WTC11 (cell line): ENCODE measurements around the gene CISD3. TPM values are rescaled to one million over a fixed set of nuclear protein-coding genes. Genes with fewer than 3 reads are reported as not detected.

Experiments
- ATAC-seq: fragments of 200-7000 bp; cut with Tn5 transposase; 2 replicates; pipeline ENCODE4 v1.10.0; 2021; ENCODE audit warnings: mild to moderate bottlenecking, moderate library complexity
- CTCF ChIA-PET: fragments of 300-600 bp; sonication (Branson Sonifier 250); formaldehyde crosslinking; loops from one replicate; lab custom pipeline; 2021; ENCODE audit warnings: antibody characterized with exemption; lab: Charles Lee
- POLR2A ChIA-PET: fragments of 350-600 bp; sonication (Branson Sonifier 250); formaldehyde crosslinking; loops from one replicate; lab custom pipeline; 2021; ENCODE audit warnings: antibody characterized with exemption; lab: Charles Lee
- DNase-seq: peaks from one replicate; pipeline ENCODE4 v3.0.0; 2021; ENCODE audit warnings: low spot score
- H3K27ac Mint-ChIP-seq: 2 replicates; pipeline ENCODE4 v1.8.0; 2021; ENCODE audit warnings: mixed read lengths
- H3K27me3 Mint-ChIP-seq: 2 replicates; pipeline ENCODE4 v1.8.0; 2021; ENCODE audit warnings: low read depth, mild to moderate bottlenecking, moderate library complexity, mixed read lengths
- H3K36me3 Mint-ChIP-seq: 2 replicates; pipeline ENCODE4 v1.8.0; 2021; ENCODE audit warnings: mixed read lengths
- H3K4me1 Mint-ChIP-seq: 2 replicates; pipeline ENCODE4 v1.8.0; 2022; ENCODE audit warnings: mixed read lengths
- H3K4me3 Mint-ChIP-seq: 2 replicates; pipeline ENCODE4 v1.8.0; 2021; ENCODE audit warnings: mild to moderate bottlenecking, moderate library complexity, mixed read lengths
- H3K9me3 Mint-ChIP-seq: 2 replicates; pipeline ENCODE4 v1.8.0; 2021; ENCODE audit warnings: mixed read lengths
- E2F4 ChIP-seq: sonication (generic); formaldehyde crosslinking; IDR thresholded peaks from 2 replicates; pipeline ENCODE4 v1.8.1; 2022; ENCODE audit warnings: low read depth, mild to moderate bottlenecking, moderate library complexity, missing genetic modification reagents, borderline replicate concordance
- EMX1 ChIP-seq: fragments of 250-450 bp; sonication (Bioruptor Pico); IDR thresholded peaks from 2 replicates; pipeline ENCODE4 v1.8.0; 2021; ENCODE audit warnings: mild to moderate bottlenecking
- ERG ChIP-seq: fragments of 250-450 bp; sonication (Bioruptor Pico); IDR thresholded peaks from 2 replicates; pipeline ENCODE4 v1.8.0; 2021; ENCODE audit warnings: mild to moderate bottlenecking
- ESRRA ChIP-seq: sonication (generic); formaldehyde crosslinking; IDR thresholded peaks from 2 replicates; pipeline ENCODE4 v1.8.1; 2022; ENCODE audit warnings: mild to moderate bottlenecking, missing genetic modification reagents, borderline replicate concordance
- GABPB1 ChIP-seq: sonication (generic); formaldehyde crosslinking; IDR thresholded peaks from 2 replicates; pipeline ENCODE4 v1.8.1; 2023; ENCODE audit warnings: mild to moderate bottlenecking, missing genetic modification reagents
- JAZF1 ChIP-seq: fragments of 250-450 bp; sonication (Bioruptor Pico); IDR thresholded peaks from 2 replicates; pipeline ENCODE4 v1.9.0; 2021; ENCODE audit warnings: moderate library complexity, mild to moderate bottlenecking, inconsistent platforms
- MXD4 ChIP-seq: fragments of 250-450 bp; sonication (Bioruptor Pico); IDR thresholded peaks from 2 replicates; pipeline ENCODE4 v1.8.0; 2021; ENCODE audit warnings: mild to moderate bottlenecking, moderate library complexity, borderline replicate concordance
- MYBL2 ChIP-seq: sonication (generic); formaldehyde crosslinking; IDR thresholded peaks from 2 replicates; pipeline ENCODE4 v1.8.1; 2023; ENCODE audit warnings: mild to moderate bottlenecking, moderate library complexity, missing genetic modification reagents
- NR1H2 ChIP-seq: sonication (generic); formaldehyde crosslinking; IDR thresholded peaks from 2 replicates; pipeline ENCODE4 v1.9.0; 2021; ENCODE audit warnings: mild to moderate bottlenecking, moderate library complexity, missing genetic modification reagents
- ZNF121 ChIP-seq: sonication (generic); formaldehyde crosslinking; IDR thresholded peaks from 2 replicates; pipeline ENCODE4 v1.8.0; 2023; ENCODE audit warnings: missing genetic modification reagents
- ZNF396 ChIP-seq: fragments of 250-450 bp; sonication (Bioruptor Pico); IDR thresholded peaks from 2 replicates; pipeline ENCODE4 v1.8.0; 2021; ENCODE audit warnings: mild to moderate bottlenecking, moderate library complexity, borderline replicate concordance
- ZNF512 ChIP-seq: sonication (generic); formaldehyde crosslinking; IDR thresholded peaks from 2 replicates; pipeline ENCODE4 v1.8.1; 2022; ENCODE audit warnings: missing genetic modification reagents, borderline replicate concordance
- total RNA-seq: library from RNA; stranded (reverse); gene quantifications from 3 replicates; pipeline ENCODE4 v1.2.3, GENCODE V29; 2021
- TF ChIP-seq, protein P1 (sequence below): fragments of 250-450 bp; sonication (Bioruptor Pico); IDR thresholded peaks from 2 replicates; pipeline ENCODE4 v1.9.0; 2021; ENCODE audit warnings: mild to moderate bottlenecking, borderline replicate concordance
- TF ChIP-seq, protein P2 (sequence below): fragments of 250-450 bp; sonication (Bioruptor Pico); conservative IDR thresholded peaks from 2 replicates; pipeline ENCODE4 v1.9.0; 2021; ENCODE audit warnings: mild to moderate bottlenecking
- TF ChIP-seq, protein P3 (sequence below): sonication (generic); formaldehyde crosslinking; IDR thresholded peaks from 2 replicates; pipeline ENCODE4 v1.8.1; 2022; ENCODE audit warnings: mild to moderate bottlenecking, missing genetic modification reagents, moderate library complexity, borderline replicate concordance
- TF ChIP-seq, protein P4 (sequence below): sonication (generic); formaldehyde crosslinking; IDR thresholded peaks from 2 replicates; pipeline ENCODE4 v1.8.1; 2023; ENCODE audit warnings: mild to moderate bottlenecking, missing genetic modification reagents

Gene CISD3
- total RNA-seq, 1 experiment from 2014 or later: 12.1 TPM

GRCh38 chr17:38716368-38717005 is 13.7 kb upstream of the CISD3 start:
- ChIA-PET POLR2A (interaction anchor here (1.0 to 2.4 kb wide), 2 partner anchors 11 to 14 kb away, joined by 4 to 15 read pairs; partner anchors contain the start of genes CISD3 and MLLT6), CTCF (interaction anchor here (0.6 to 3.0 kb wide), 9 partner anchors 10 to 448 kb away, joined by 3 to 24 read pairs (median 9); partner anchors contain the start of gene CISD3)
- no peak for TF ChIP-seq MYBL2 (CRISPR knock-in tag)
- TF ChIP-seq GABPB1 (CRISPR knock-in tag): no peak
- no peak for TF ChIP-seq JAZF1 (CRISPR knock-in tag)
- TF ChIP-seq ESRRA (CRISPR knock-in tag): no peak
- TF ChIP-seq EMX1 (CRISPR knock-in tag): no peak
- no peak for TF ChIP-seq E2F4 (CRISPR knock-in tag)
- no peak for TF ChIP-seq NR1H2 (CRISPR knock-in tag)
- TF ChIP-seq MXD4: no peak
- TF ChIP-seq, protein P1, sequence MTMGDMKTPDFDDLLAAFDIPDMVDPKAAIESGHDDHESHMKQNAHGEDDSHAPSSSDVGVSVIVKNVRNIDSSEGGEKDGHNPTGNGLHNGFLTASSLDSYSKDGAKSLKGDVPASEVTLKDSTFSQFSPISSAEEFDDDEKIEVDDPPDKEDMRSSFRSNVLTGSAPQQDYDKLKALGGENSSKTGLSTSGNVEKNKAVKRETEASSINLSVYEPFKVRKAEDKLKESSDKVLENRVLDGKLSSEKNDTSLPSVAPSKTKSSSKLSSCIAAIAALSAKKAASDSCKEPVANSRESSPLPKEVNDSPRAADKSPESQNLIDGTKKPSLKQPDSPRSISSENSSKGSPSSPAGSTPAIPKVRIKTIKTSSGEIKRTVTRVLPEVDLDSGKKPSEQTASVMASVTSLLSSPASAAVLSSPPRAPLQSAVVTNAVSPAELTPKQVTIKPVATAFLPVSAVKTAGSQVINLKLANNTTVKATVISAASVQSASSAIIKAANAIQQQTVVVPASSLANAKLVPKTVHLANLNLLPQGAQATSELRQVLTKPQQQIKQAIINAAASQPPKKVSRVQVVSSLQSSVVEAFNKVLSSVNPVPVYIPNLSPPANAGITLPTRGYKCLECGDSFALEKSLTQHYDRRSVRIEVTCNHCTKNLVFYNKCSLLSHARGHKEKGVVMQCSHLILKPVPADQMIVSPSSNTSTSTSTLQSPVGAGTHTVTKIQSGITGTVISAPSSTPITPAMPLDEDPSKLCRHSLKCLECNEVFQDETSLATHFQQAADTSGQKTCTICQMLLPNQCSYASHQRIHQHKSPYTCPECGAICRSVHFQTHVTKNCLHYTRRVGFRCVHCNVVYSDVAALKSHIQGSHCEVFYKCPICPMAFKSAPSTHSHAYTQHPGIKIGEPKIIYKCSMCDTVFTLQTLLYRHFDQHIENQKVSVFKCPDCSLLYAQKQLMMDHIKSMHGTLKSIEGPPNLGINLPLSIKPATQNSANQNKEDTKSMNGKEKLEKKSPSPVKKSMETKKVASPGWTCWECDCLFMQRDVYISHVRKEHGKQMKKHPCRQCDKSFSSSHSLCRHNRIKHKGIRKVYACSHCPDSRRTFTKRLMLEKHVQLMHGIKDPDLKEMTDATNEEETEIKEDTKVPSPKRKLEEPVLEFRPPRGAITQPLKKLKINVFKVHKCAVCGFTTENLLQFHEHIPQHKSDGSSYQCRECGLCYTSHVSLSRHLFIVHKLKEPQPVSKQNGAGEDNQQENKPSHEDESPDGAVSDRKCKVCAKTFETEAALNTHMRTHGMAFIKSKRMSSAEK: no peak
- no peak for TF ChIP-seq ZNF121 (CRISPR knock-in tag)
- no peak for TF ChIP-seq ZNF512
- TF ChIP-seq ZNF396 (CRISPR knock-in tag): no peak
- no peak for TF ChIP-seq ERG (CRISPR knock-in tag)
- TF ChIP-seq, protein P2, sequence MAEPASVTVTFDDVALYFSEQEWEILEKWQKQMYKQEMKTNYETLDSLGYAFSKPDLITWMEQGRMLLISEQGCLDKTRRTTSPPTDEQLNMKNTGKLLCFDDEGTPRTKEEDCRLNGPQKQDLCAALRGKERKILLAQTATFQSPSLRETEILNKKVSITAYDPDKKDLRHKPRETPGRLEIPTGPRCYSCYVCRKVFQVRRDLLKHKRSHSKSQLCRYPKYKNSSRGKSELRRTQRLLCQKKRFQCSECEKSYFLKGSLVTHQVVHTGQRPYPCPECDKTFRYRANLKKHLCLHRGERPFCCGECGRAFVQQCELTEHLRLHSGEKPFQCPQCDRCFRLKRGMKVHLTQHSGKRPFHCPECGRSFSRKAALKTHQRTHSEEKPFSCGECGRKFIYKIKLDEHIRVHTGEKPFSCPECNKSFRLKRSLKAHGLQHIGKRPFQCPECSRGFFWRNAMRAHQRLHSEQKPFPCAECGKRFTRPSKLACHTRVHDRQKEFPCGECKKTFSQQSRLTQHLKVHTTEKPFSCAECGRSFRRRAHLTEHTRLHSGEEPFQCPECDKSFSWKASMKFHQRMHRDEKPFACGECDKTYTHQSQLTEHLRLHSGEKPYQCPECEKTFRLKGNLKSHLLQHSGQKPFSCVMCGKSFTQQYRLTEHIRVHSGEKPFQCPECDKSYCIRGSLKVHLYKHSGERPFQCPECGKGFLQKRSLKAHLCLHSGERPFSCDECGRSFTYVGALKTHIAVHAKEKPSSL (CRISPR knock-in tag): no peak
- TF ChIP-seq, protein P3, sequence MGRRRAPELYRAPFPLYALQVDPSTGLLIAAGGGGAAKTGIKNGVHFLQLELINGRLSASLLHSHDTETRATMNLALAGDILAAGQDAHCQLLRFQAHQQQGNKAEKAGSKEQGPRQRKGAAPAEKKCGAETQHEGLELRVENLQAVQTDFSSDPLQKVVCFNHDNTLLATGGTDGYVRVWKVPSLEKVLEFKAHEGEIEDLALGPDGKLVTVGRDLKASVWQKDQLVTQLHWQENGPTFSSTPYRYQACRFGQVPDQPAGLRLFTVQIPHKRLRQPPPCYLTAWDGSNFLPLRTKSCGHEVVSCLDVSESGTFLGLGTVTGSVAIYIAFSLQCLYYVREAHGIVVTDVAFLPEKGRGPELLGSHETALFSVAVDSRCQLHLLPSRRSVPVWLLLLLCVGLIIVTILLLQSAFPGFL (CRISPR knock-in tag): no peak
- TF ChIP-seq, protein P4, sequence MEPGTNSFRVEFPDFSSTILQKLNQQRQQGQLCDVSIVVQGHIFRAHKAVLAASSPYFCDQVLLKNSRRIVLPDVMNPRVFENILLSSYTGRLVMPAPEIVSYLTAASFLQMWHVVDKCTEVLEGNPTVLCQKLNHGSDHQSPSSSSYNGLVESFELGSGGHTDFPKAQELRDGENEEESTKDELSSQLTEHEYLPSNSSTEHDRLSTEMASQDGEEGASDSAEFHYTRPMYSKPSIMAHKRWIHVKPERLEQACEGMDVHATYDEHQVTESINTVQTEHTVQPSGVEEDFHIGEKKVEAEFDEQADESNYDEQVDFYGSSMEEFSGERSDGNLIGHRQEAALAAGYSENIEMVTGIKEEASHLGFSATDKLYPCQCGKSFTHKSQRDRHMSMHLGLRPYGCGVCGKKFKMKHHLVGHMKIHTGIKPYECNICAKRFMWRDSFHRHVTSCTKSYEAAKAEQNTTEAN (CRISPR knock-in tag): no peak
- TF ChIP-seq, all 79 proteins: peak for 0

More at GRCh38 chr17:38716368-38717005, 13.7 kb upstream of the CISD3 start:
- no peaks in the 10 kb centered on the region for H3K9me3 Mint-ChIP-seq
- DNase-seq (no peak), ATAC-seq (no peak)
- peaks cover 58% of the 10 kb centered on the region for H3K4me1 Mint-ChIP-seq
- no peak overlapping the region for H3K27ac Mint-ChIP-seq
- no peak overlapping the region for H3K4me3 Mint-ChIP-seq
- H3K36me3 Mint-ChIP-seq: no peaks in the 10 kb centered on the region
- H3K27me3 Mint-ChIP-seq: peaks cover 14% of the 10 kb centered on the region
